ENCODE measurements around the gene DPP6.

The DPP6 gene

DNA sequence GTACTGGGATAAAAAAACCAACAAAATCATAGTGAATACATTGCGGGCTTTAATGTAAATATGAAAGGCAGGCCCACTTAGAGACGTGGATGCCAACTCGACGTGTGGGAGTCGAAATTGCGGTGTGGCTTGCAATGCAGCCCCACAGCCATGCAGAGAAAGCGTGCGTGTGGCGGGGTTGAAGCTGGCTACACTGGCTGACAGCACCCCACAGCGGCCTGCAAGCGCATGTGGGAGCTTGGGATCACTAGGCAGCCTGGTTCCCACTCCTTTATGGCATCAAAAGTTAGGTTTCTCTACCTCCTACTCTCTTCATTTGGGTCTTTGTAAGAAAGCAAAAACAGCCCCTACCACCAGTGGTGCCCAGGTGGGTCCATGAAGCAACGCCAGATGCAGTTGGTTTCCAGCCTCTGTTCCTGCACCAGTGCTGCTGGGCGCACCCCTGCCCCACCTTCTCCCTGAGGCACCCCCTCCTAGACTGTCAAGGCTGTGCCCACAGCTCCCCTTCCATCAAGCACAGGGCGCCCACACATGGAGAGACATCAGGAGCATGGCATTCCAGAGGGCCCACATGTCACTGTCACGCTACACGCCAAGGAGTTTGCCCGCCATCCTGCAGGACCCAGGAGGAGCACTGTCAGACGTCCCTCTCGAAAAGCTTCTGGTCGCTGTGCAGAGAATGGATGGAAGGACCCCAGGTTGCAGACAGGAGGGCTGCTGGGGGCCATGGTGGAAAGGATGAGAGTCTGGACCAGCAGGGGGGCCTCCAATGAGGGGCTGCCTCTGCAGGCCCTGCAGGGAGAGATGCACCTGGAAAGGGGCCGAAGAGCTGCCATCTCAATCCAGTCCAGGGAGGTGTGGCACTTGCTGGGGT is 807.8 kb downstream of the DPP6 start:
- no peak for DNase-seq (ENCODE audit: low read depth)

DNA sequence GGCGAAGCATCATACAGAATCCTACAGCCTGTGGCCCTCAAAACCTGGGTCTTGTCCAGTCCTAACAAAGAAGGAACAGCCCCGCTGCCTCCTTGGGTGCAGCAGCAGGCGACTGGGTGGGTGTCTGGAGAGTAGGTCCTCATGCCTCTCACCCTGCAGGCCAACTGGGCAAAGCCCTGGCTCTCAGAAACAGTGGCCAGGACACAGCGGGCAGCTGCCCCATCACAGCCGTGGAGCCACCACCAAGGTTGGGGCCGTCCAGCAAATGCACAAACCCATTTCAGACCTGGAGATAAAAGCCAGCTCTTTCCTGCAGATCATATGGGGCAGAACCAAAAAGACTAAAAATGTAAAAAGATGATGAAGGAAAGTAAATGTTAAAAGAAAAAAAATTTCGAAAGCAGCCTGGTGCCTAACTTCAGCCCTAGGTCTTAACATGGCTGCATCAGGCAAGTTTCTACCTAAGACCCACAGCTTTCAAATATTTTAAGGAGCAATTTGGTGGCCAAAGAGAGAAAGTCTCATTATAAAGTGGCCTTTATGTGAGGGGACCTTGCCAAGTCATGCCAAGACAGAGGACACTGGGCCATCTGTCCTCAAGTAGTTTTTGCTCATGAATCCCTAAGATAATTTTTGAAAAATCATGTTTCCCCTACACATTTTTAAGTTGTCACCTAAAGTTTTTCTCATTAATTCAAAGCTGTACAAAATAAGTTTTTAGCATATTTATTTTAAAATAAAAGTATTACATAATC is 808.6 kb downstream of the DPP6 start:
- no peak for DNase-seq (ENCODE audit: low read depth)

DNA sequence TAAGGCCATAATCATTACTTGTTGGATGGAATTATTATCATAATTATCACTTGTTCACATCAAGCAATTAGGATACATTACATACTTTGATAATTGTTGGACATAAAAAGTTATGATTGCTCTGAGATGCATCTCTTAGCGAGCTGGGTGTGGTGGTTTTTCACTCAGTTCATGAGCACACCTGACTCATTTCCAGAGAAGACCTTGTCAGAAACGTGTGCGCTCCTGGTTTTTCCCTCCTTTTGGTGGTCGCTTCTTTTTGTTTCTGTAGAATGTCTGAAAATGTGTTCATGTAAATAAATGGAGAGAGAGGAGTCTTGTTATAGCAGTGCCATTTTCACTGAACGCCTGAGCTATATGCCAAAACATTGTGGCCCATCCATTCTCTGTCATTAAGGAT is 809.4 kb downstream of the DPP6 start:
- DNase-seq (ENCODE audit: low read depth) = no peak

DNA sequence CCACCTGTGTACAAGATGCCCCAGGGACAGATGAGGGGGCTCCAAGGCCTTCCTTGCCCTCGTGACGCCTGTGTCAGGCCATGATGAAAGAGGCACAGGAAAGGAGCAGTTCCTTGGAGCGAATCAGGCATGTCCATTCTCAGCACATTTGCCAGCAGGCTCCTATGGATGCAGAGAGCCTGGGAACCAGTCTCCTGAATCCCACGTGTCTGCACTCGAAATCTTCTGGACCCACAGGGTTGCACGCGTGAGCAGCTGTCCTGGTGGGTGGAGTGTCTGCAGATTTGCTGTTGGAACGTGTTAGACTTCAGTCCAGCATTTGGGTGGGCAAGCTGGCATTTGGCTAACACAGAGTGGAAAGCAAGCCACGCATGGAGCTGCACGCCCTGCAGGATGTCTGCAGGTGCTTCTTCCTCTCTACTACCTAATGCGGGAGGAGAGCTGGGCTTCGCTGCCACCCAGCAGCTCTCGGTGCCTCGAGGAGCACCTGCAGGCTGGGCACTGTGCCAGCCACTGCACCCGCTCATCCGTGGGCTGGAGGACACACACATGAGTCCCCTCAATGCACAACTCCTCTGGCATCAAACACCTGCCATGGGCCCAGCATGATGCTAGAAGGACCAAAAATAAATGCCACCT is 810.1 kb downstream of the DPP6 start:
- DNase-seq (ENCODE audit: low read depth) = no peak

DNA sequence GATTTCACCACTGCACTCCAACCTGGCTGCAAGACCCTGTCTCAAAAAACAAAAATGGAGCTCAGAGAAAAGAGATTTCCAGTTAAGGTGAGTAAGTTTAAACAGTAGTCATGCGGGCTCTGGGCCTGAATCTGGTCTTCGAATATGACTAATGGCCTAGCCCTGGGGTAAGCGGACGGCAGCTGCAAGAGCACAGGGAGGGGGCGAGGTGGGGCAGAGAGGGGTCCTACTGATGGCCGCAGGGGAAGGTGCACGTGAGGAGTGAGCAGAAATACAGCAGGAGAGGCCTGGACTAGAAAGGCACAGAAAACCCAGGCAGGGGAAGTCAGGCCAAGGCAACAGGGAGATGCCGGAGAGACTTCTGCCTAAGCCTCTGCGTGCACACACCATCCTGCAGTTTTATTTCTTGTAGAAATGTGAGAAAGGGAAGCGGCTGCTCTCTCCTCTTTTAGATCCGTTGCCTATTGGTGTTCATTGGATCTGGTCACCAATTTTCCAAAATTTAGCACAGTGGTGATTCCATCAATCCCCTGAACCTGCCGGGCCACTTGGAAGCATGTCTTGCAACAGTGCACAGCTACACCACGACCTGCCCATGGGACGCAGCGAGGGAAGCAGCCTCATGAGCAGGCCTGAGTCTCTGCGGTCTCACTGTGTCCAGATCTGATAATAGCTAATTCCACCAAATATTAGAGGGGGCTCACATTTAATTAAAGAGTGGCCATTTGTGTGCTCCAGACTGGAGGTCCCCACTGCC is 811.7 kb downstream of the DPP6 start:
- DNase-seq (ENCODE audit: low read depth) = no peak

DNA sequence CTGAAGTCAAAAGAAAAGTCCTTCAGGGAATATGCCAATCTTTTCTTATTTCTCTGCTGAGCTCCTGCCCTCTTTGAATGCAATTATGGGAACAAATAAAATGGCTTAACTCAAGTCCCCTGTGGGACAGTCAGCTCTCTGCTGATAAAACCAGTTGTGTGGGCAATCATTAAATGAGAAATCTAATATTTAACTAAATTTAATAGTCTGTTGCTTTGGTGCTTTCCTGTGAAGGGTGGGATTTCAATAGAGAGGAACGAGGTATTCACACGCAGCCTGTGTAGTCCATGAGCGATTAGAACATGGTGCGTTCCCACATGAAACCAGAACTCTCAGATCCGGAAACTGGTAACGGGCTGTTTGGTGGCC is 812.3 kb downstream of the DPP6 start:
- DNase-seq (ENCODE audit: low read depth) = no peak

DNA sequence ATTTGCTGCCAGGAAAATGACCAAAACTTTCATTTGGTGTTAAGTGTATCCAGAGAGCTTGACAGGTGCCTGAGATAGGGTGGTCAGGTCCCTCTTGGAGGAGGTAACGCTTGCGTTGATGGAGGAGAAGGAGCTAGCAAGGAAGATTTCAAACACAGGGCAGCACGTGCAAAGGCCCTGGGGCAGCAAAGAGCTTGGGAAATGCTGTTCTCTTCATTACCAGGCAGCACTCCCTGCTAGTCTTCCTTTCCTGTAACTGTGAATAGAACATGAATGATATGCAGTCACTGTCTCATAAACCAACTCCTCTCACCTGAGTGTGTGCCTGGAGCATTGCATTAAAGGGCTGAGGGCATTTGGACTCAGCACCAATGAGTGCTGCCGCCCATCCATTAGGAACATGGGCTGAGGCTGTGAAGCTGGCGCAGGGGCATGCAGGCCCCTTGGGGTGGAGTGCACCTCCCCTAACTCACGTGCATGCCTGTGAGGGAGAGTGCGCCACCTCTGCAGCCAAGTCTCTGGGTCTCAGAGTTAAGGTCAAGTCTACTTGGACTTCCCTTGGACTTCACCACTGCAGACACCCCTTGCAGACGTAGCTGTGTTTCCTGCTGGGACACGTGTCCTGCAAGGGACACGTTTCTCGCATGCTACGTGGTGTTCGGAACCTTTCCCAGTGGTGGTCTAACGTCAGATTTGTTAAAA is 813.9 kb downstream of the DPP6 start:
- DNase-seq (ENCODE audit: low read depth) = no peak

DNA sequence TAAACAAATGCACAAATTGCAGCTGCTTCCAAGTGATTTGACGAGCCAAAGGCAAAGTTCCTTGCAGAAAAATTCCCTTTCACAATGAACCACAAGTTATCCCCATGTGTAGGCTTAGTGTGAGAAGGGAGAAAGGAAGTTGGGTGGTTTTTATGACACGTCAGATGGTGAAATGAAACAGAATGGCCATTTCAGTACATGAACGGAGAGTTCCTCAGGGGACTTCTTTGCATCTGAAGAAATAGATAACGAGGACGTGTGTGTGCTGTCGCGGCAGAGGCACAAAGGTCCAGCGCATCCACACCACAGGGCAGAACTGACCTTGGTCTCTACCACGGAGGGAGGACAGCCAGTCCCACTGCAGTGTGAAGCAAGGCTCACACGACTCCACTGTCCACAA is 814.9 kb downstream of the DPP6 start:
- no peak for DNase-seq (ENCODE audit: low read depth)

DNA sequence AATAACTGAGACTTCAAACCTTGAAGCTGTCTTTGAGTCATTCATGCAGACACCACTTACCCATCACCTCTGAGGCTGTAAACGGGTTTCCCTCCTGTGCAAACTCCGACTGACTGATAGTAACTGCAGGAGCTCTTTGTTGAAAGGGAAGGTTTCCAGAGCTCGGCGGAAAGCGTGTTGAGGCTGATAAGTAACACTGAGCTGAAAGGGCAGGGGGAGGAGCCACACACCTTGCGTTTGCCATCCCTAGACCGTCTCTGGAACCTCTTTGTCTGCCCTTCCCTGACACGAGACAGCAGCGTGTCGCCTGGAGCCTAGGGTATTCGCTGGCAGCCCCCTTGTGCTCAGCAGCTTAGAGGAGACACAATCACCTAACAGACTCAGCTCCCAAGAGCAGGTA is 816.7 kb downstream of the DPP6 start:
- no peak for DNase-seq (ENCODE audit: low read depth)

DNA sequence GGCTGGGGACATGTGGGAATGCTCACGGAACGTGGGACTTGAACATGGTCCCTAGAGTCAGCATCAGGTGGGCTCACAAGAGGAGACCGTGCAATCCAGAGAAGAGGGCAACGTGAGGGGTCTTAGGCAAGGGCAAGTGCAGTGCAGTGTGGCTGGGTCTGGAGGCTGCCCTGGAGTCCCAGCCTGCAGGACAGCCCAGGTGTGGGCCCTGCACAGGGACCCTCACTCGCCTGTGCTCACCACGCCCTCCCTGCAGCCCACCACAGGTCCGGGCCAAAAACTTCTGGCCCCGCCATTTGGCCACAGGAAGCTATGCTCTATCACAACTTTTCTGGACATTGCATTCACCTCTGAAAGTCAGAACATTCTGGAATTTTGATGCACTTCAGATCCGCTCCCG is 817.2 kb downstream of the DPP6 start:
- no peak for DNase-seq (ENCODE audit: low read depth)

DNA sequence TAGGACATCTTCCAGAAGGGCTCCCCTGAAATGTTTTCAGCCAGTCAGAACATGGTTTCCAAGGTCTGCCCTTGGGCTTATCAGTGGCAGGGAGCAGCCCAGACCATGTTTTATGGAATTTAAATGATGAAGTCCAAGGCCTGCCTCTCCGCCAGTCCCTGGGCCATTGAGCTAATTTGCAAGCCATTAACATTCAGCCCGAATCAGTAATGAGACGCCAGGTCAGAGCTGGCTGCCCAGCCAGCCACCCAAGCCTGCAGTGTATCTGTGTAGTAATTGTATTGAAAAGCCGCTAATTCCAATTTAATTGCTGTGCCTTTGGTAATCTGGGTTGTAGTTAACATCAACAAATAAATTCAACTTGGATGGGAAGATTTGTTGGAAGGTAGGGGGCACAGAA is 819.3 kb downstream of the DPP6 start:
- DNase-seq (ENCODE audit: low read depth) = no peak

DNA sequence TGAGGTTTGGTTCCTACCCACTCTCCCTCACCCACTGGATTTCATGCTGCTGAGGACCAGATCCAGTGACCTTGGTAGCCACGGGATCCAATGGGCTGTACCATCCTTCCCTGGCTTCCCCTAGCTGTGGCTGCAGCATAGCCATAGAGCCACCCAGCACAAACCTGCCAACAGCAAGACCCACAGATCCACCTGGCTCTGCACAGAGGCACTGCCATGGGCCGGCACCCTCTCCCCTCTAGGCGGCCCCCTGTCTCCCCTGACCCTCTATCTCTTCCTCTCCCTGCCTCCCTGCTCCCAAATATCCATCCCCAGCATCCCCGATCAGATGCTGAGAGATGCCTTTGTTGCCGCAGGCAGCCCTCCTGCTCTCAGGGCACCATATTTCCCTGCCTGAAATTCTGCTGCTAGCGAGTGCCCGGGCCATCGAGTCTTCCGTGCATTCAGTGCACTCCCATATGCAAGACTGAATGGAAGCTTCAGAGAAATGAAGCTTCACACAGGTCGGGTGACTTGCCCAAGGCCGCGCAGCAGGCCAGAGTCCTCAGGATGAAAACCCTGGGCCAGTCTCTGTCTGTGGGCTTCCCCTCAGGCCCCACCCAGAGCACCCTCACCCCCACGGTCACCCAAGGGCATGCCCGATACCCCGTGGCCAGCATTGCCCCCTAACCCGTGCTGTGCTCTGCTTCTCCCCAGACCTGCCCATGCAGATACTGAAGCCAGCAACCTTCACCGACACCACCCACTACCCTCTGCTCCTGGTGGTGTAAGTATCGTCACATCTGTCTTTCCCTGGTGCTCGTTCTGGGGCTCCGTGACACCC is 819.9 kb downstream of the DPP6 start:
- DNase-seq (ENCODE audit: low read depth) = no peak

DNA sequence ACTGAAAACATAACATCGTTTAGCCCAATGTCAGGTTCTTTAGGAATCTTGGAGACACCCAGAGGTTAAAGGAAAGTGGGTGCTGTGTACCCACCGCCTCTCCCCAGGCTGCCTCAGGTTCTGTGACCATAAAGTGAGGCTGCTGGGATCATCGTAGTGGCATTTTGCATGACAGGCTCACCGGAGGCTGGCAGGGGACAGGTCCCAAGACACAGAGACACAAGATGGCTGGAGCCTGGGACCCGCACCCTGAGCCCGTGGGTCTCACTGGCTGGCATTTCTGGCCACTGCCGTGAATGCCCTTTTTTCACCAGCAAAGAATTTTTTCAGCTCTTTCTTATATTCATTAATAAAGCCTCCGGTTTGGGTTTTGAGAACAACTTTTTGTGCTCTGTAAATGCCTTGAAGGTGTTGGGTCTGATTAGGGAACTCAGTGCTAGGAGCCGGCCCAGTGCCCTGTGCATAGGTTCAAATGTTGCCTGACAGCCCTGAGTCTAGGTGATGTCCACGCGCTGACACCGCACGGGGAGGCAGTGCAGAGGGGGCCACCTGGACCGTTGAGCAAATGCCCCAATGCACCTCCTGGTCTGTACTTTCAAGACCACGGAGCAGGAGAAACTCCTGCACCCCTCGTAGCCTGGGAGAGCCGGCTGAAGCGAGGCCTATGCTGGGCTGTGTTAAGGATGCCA is 820.8 kb downstream of the DPP6 start:
- no peak for DNase-seq (ENCODE audit: low read depth)

DNA sequence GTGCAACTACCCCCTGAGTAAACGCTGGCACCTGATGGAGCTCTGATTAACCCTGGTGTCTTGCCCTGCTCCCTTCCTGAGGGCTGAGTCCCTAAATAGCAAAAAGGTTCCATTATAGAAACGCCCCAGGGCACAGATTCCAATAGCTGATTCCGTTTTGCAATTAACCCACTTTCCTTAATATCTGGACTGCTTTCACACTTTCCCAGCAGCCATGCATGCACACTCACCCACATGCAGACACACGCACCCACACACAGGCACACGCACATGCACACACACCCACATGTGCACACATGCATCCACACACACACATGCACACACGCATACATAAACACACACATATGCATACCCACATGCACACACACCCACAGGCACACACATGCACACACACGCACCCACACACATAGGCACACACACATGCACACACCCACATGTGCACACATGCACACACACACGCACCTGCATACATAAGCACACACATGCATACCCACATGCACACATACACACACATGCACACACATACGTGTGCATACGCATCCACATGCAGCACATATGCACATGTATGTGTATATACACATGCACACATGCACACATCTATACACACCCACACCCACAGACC is 821.4 kb downstream of the DPP6 start:
- no peak for DNase-seq (ENCODE audit: low read depth)

DNA sequence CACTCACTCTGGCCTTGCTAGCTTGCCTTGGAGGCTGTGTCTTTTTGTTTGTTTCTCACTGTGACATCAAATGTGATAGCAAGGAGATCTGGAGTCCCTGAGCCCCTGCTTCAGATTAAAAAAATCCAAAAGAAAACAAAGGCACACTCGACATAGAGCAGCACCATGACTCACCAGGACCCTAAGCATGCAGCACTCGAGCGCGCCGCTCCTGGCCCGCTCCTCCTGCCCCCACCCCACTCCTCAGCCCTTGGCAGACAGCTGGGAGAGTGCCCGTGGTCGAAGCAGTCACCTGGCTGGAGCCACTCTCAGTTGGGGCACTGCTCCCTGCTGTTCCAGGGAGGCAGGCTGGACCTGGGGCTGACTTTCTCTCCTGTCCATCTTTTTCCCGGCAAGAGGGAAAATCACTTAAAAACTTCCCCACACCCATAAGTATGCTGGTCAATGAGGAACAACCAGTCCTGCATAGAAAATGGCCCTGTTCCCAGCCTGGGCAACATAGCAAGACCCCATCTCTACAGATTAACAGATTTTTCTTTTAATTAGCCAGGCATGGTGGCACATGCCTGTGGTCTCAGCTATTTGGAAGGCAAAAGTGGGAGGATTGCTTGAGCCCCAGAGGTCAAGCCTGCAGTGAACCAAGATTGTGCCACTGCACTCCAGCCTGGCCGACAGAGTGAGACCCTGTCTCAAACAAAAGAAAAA is 822.4 kb downstream of the DPP6 start:
- DNase-seq (ENCODE audit: low read depth) = no peak

DNA sequence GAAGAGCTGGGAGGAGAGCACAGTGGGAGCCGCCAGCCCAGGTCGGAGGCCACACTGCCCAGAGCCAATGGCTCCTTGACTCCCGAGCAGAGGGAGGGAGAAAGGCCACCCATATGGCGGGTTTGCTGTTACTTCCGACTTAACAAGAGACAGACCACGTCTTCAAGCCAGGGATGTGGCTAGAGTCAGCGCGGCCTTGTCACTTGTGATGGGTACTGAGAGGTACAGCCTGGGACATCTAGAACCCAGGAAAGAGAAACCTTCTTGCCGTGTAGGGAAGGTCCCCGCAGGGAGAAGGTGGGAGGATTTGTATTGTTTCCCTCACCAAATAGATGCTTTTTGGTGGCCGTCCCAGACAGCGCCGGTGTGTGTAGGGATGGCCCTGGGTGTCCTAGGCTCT is 823.1 kb downstream of the DPP6 start:
- DNase-seq (ENCODE audit: low read depth) = no peak

DNA sequence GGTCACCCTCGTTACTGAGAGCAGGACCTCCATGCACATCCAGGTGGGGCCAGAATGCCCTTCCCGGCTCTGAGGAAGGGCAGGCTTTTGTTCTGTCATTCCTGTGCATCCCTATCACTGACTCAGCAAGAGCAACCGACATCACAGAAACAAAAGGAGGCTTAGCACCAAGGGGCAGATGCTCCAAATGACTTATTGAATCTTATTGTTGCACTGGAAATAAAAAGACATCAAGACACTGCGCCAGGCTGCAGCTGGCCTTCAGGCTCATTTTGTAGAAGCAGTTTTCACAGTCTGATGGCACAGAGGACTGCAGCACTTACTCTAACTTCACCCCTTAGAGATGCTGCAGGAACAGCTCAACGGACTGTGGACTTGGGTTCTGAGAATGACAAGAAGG is 824.3 kb downstream of the DPP6 start:
- no peak for DNase-seq (ENCODE audit: low read depth)

DNA sequence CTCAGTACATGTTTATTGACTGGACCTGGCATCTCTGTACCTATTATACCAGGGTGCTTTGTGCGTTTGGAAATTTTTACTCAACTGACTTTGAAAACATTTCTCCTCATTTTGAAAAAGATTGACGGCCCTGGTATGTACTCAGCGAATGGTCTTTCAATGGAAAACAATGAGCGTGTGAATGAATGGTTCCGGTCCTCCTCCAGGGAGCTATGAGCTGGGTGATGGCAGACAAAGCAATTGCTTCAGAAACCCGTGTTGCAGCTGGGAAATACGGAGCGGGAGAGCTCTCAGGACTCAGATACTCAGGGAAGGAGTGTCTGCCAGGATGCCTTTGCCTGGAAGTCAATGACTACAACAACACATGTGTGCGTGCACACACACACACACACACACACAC is 824.8 kb downstream of the DPP6 start:
- no peak for DNase-seq (ENCODE audit: low read depth)

DNA sequence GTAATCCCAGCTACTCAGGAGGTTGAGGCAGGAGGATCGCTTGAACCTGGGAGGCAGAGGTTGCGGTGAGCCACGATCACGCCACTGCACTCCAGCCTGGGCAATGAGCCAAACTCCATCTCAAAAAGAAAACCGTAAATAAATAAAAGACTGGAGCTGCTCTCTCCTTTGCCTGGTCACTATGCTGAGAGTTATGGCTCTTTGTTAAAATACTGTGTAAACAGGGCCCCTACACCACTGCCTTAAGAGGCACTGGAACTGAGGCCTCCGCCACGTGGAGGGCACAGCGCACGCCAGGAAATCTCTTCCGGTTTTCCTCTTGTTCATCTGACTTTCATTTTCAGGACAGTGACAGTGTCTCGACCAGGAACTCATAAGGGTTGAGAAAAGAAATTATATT is 827.4 kb downstream of the DPP6 start:
- DNase-seq (ENCODE audit: low read depth) = no peak

Measured in non-pigmented ciliary epithelial cell (primary cell).